NOMO-1 treated with dmso at 0.1 percent for 144 hours (cell line): ENCODE measurements around the gene JAKMIP1.

ENCODE experiments used
- DNase-seq: peaks from one replicate; lab custom pipeline; 2025; ENCODE audit not compliant: unreplicated experiment; lab: John Stamatoyannopoulos, UW

Gene JAKMIP1

DNA sequence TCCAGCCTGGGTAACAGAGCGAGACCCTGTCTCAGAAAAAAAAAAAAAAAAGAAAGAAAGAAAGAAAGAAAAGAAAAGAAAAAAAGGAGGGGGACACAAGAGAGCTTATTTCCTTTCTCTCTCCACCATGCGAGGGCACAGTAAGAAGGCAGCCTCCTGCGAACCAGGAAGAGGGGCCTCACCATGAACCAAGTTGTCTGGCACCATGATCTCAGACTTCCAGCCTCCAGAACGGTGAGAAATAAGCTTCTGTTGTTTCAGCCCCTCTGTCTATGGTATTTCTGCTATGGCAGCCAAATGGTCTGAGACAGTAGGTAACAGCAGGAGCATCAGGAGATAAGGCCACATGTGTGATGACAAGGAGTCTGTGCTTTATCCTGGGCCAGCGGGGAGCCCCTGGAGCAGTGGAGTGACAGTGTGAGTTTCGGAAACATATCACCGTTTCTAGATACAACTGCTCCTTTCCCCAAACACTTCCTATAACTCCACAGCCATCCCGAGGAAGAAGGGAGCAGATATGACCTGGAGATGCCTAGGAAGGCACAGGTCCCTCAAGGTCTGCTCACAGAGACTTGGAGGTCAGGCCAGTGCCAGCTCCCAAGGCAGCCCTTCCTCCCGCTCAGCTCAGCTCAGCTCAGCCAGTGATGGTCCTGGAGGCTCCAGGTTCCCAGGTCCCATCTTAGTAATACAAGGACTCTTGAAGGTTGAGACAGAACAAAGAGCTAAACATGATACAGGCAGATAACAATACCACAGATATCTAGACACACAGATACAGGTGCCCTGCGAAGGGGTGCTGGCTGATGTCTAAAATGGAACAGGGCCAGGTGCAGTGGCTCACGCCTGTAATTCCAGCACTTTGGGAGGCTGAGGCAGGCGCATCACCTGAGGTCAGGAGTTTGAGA lies 17.7 kb downstream of the JAKMIP1 start:
- no peak for DNase-seq

DNA sequence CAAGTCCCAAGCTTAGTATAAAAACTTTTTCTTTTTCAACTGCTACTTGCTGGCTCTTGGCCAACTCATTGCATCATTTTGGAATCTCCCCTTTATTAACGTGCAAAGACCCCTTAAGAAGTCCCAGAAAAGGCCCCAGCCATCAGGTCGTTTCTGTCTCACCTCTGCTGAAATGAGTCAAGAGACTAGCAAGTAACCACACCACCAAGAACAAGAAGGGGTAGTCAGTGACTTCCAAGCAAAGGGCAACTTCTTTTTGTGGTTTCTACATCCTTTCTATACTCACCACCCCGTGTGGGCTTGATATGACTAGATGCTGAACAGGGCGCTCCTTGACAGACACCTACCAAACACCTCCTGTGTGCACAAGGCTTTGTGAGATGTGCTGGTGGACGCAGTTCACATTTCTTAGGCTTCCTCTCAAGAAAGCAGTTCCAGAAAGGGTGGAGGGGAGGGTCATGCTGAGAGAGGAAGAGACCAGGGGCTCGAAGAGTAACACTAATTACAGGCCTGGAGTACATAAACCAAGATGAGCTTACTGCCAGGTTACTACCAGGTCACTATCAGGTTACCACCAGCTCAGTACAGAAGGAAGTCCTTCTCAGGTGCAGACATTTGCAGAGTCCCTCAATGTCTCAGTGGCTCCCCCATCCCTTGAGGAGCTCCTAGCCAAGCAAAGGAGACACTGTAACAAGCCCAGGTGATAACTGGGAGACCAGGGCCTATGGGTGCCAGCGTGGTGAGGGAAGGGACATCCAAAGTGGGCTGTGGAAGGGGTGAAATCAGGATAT lies 19.3 kb downstream of the JAKMIP1 start:
- no peak for DNase-seq

DNA sequence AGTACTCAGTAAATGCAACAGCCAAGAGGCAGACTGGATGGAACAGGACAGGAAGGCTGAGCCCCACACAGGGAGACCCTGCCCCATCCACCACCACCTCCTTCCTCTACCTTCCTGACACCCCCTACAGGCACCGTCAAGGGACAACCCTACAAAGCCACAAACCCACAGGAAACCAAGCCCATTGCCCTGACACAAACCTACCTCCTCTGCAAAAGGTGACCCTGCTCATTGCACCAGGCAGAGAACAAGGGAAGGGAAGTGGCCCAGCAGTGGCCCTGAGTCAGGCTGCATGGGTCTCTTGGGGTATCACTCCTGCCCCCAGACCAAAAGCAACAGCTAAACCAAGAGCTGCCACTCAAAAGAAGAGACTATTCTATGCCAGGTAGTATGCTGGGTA lies 21.0 kb downstream of the JAKMIP1 start:
- no peak for DNase-seq

DNA sequence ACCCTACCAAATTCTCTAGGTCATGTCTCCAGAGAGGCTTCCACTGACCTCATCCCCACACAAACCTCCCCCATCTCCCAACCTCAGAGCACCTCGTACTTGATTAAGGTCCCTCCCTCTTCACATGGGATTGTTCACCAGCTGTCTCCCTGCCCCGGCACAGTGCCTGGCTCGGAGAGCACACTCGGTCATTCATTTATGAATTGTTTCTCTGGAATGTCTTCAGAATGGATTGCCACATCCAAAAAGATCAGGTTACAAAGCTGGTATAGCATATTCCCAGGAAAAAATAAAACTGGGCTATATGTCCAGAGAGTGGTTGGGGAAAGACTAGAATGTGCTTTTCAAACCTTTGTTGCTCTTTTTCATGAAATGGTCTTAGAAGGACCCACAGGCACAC lies 21.6 kb downstream of the JAKMIP1 start:
- DNase-seq, result no peak

DNA sequence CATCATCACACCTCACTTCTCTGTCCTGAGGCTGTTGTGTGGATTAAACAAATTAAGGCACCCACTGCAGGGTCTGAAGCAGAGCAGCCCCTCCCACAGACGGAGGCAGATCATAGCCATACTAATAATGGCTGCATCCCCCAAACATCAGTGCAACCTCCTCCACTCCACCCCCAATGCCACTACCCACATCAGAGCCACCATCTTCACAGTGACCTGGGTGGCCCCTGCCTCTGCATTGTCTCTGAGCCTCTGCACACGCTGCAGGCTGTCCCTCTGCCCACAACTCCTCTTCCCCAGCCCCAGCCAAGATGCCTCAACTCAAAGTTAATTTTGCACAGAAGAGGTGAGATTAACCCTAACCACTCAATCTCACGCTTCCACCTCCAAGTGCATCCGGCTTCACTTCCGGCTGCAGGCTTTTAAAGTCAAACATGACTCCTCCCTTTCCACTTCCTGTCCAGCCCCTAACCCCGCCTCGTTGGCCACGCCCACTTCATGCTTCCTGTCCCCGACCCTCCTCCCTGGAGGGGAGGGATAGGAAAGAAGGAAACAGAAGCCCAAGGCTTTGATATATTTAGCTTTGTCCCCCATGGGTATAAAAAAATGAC lies 22.7 kb downstream of the JAKMIP1 start:
- no peak for DNase-seq

DNA sequence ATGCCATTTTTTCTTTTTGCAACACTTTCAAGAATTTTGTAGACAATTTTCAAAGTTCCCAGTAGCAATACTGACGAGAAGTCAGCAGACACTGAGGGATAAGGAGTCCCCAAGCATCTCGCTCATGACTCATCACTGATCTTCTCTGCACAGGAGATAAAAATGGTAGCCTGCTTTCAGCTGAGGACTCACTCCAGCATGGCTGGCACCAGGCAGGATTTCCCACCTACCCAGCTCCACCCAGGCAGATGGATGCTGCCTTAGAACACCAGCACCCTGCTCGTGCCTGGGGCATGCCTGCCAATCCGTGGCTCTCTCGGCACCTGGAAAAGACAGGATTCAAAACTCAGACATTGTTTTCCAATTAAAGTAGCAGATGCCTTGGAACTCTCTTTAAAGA lies 24.9 kb downstream of the JAKMIP1 start:
- DNase-seq, result no peak

DNA sequence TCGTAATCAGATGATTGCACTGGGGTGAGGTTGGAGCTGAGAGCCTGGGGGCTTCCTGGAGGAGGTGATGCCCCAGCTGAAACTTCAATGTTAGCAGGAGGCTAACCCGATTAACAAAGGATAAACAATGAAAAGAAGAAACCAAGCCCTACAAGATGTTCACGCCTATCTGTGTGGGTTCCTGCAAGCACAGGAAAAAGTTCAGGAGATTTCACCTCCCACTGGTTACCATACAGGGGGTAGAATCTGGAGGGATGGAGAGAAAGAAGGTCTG lies 27.5 kb downstream of the JAKMIP1 start:
- no peak for DNase-seq

DNA sequence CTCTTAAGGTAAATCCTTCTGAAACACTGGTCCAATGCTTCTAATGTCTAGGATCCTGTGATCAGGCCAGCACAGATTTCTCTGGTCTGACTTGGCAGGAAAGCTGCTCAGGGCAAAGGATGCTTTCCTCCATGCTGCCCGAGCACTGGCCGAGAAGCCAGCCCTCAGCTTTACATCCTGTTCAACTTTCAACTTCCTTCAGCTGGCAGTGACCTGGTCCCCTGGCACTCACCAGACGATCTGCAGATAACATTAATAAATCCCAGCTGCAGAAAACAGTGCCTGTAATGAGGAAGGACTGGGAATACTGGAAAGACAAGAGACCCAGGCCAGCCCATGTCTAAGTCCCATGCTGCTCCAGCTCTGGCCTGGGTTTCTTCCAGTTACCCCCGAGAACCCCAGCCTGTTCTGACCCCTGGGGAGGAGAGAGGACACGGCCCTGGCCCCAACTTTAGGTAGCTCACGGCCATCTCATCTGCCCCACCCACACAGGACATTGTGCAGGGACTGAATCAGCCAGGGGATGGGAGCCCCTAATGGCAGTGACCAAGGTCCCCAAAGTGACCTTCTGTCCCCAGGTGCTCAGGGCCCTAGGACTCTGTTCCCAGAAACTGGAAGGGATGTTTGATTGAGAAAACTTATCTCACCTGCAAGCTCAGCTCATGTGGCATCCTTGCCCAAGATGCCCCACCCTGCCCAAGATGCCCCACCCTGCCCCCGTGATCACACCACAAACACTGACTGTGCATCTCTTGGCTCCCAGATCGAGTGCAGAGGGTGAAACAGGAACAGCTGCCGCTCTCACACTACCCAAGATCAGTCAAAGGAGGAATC lies 28.0 kb downstream of the JAKMIP1 start:
- no peak for DNase-seq

DNA sequence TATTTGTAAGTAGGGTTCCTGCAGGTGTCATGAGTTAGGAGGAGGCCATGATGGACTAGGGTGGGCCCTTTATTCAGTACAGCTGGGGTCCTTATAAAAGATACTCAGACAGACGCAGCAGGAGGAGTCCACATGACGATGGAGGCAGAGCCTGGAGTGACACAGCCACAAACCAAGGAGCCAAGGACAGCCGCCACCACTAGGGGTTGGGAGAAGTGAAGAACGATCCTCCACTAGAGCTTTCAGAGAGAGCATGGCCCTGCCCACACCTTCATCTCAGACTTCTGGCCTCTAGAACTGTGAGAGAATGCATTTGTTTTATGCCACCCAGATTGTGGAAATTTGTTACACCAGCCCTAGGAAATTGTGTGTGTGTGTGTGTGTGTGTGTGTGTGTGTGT lies 31.1 kb downstream of the JAKMIP1 start:
- no peak for DNase-seq

DNA sequence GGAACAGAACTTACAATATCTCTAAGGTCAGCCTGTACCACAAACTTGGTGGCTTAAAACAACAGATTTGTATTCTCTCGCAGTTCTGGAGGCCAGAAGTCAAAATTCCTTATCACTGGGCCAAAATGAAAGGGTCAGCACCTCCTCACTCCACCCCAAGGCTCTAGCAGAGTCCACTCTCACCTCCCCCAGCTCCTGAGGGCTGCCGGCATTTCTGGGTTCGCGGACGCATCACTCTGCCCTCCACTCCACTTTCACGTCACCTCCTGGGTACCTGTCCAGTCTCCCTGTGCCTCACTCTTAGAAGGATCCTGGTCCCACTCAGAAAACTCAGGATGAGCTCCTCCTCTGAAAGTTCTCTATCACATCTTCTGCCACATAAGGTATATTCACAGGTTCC lies 34.6 kb downstream of the JAKMIP1 start:
- no peak for DNase-seq

DNA sequence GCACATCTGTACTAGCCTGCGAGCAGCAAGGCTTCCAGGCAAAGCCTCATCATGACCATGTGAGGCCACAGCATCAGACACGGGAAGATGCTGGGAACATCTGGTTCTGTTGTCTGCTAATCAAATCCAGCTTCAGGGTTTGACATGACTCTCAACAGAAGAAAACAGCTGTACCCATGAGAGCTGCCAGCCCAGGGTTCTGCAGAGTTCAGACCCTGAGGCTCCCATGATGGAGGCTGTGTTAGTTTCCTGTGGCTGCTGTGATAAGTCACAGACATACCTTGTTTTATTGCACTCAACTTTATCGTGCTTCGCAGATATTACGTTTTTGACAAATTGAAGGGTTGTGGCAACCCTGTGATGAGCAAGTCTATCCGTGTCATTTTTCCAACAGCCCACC lies 37.5 kb downstream of the JAKMIP1 start:
- no peak for DNase-seq

DNA sequence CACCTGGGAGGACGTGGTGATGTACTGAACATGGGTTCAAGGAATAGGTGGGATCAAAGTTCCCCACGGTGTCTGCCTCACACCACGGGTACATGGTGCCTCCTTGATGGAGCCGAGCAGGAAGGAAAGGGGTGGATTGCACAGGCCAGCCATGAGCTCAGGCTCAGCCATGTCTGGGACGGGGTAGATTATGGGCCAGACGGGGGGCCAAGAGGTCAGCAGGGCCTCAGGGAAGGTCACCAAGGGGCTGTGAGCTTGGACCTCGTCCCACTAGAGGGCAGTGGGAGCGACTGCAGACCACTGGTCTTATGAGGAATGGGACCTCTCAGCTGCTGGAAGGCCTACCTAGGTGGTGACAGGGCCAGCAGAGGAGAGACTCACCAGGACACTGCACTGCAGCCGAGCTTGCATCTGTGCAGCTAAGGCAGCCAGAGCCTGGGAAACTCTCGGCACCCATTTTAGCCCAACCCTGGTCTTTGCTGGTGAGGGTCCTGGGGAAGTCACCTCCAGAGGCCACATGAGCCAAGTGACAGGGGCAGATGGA lies 38.4 kb downstream of the JAKMIP1 start:
- DNase-seq, result no peak

DNA sequence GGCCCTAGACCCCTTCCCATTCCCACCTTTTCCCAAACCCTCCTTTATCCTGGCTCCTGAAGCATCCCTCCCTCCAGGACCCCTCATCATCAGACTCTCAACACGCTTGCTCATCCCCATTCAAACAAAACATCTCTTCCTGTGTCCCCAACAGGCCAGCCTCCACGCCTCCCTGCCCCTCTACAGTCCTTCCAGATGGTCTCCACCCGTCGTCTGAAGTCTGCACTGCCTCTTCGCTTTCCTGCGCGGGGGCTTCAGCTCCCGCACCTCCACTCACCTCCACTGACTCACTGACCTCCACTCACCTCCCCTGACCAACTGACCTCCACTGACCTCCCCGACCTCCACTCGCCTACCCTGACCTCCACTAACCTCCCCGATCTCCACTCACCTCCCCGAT lies 39.8 kb downstream of the JAKMIP1 start:
- DNase-seq, result no peak

DNA sequence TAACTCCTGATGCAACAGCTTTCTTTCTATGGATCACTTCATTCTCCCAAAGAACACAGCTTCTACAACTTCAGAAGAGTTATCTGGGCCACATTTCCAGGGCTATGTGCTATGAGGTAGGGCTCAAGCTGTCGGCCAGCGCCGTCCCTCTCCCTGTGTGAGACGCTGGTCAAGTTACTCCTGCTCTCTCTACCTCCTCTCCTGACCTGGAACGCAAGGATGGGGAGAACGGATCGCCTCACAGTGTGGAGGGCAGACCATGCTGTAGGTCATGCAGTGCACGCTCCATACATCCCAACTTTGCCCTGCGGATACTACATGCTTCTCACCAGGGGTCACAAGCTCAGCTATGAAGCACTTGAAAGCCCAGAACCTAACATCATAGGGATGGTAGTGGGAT lies 42.4 kb downstream of the JAKMIP1 start:
- DNase-seq, result no peak

DNA sequence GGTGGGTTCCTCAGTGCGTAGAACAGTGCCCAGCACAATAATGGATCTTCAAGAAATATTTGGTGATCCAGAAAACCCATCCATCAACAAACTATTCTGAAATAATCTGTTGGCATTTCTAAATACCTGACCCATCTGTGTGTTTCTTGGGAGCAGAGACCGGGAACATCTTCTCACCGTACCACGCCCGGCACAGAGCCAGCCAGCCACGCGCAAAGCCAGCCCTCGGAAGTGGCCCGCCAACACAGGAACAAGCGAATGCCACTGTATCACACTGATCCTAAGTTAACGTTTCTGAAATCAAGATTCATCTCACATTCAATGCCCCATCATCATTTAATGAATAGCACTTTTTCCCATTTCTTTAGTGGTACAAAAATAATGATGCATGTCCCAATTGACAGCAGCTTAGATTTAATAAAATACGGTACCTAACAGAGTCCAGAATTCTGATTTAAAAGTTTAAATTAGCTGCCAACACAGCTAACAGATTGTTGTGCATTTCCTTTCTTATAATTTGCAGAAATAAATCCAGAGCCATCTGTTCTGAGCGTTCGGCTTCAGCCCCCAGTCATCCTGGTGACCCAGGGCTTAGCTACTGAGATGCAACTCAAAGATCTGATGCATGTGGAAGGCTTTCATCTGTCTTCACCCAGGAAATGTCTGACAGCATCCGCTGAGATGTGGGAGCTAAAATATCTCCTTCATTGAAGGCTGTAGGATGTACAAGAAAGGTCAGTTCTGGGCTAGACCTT lies 44.2 kb downstream of the JAKMIP1 start:
- DNase-seq, result no peak

DNA sequence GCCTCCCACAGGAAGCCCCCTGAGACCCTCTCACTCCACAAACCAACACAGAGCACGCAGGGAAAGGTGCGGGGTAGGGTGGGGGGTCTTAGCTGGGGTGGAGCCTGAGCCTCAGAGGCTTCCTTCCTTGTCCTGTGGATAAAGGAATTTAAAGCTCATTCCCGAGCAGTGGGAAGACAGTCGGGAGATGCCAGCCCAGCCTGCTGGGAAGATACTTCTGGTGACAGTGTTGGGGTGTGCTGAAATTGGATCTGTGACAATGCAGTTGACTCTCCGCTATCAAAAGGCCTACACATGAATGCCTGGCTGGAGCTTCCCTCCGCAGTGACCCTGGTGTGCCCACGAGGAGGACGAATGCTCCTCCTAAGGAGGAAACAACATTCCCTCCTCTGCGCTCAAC lies 45.5 kb downstream of the JAKMIP1 start:
- no peak for DNase-seq

DNA sequence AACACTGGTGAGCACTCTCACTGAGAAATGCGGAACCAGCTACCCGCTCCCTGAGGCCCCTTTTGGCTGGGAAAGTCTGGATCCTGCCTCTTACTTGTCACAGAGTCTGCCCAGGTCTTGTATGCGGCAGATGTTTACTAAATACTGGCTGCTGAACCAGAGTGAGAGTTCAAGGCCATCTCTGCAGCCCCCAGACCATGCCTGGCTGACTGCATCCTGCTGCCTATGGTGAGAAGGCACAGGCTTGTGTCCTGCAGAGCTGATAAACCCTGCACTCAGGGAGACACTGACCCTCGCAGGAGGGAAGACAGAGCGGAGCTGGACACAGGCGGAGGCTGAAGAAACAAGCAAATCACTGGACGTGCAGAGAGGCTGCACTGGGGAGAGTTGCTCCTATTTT lies 46.5 kb downstream of the JAKMIP1 start:
- DNase-seq, result no peak

DNA sequence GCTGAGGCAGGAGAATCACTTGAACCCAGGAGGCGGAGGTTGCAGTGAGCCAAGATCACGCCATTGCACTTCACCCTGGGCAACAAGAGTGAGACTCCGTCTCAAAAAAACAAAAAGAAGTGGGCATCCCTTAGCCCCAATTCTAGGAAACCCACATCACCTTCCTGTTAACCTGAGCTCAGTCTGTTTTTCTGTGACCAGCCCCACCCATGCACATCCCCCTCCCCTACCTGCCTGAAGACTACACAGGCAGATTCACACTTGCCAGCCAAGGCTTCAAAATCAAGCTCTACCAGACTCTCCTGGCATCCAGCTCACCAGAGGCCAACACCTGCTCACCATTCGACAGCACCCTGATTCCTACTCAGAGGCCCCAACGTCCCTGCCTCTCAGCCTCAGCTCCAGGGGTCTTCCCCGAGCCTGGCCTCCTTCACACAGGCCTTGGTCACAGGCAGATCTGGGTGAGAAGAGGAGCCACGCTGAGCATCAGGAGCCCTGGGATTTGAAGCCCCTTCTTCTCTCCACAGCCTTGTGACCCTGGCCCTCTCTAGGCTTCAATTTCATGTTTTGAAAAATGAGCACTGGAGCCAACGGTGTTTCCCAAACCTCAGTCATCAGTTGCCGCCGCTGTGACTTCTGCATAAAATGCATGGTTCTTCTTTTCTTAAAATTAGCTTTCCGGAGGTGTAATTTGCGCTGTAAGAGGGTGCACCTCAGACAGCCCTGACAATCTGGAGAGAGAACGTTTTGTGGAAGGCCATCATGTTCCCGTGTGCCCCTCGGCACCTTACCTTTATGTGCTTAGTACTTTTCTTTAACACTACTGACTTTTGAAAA lies 47.3 kb downstream of the JAKMIP1 start:
- DNase-seq, result no peak

DNA sequence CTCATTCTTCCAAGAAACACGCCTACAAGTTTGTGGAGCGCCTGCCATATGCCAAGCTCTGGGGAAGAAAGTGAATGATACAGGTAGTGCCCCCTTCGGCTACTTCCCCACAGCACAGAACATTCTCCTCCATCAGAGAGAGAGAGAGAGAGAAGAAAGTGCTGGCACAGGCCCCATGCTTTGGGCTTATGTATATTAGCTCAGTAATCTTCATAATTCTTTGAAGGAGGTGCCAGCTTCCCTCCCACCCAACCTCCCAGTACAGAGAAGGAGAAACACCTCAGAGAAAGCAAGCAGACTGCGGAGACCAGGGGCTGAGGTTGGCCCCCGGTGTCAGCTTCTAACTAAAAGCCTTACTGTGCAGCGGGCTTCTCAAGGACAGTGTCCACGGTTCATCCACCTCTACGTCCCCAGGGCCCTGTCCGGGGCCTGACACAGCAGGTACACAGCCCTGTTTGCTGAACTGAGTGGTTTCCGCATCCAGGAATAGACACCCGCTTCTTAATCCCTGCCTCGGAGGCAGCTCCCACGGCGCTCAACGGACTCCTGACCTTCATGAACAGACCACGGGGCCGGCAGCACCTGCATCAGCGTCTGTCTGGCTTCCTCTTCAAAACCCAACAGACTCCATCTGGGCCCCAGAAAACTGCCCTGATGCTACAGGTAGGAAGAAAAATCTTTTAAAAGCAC lies 50.2 kb downstream of the JAKMIP1 start:
- DNase-seq, result no peak
